ENCODE measurements around the gene FAM81A.

- no peak for TF ChIP-seq POLR2A (IDR thresholded peaks at IDR 0.05)
- TF ChIP-seq, protein P1, sequence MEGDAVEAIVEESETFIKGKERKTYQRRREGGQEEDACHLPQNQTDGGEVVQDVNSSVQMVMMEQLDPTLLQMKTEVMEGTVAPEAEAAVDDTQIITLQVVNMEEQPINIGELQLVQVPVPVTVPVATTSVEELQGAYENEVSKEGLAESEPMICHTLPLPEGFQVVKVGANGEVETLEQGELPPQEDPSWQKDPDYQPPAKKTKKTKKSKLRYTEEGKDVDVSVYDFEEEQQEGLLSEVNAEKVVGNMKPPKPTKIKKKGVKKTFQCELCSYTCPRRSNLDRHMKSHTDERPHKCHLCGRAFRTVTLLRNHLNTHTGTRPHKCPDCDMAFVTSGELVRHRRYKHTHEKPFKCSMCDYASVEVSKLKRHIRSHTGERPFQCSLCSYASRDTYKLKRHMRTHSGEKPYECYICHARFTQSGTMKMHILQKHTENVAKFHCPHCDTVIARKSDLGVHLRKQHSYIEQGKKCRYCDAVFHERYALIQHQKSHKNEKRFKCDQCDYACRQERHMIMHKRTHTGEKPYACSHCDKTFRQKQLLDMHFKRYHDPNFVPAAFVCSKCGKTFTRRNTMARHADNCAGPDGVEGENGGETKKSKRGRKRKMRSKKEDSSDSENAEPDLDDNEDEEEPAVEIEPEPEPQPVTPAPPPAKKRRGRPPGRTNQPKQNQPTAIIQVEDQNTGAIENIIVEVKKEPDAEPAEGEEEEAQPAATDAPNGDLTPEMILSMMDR (IDR thresholded peaks at IDR 0.05) = peak in 2 of 4 experiments; percentile 6 to 38
- TF ChIP-seq POLR2AphosphoS5 (IDR thresholded peaks at IDR 0.05) = no peak
- TF ChIP-seq EP300 (IDR thresholded peaks at IDR 0.05) = no peak
Observed at GRCh38 chr15:59501597-59501996, 63.6 kb downstream of the FAM81A start.

All from gastroesophageal sphincter (tissue), 3 donors.